Right kidney (tissue), 1 donor: ENCODE measurements around the gene SLC30A10.
"Not testable (repeated sequence)": the region's sequence is repeated elsewhere in the genome, so short reads cannot be mapped to it uniquely, and the experiment has no call there.

Source experiments
- DNase-seq: peaks from one replicate; pipeline ENCODE4 v3.0.0-alpha.2; 2016

Gene SLC30A10

GRCh38 chr1:219927298-219927955 lies 930 bp downstream of the SLC30A10 start:
- DNase-seq: no peak

GRCh38 chr1:219926363-219926998 lies 1.9 kb downstream of the SLC30A10 start:
- DNase-seq: no peak

GRCh38 chr1:219924342-219924741 lies 4.0 kb downstream of the SLC30A10 start:
- no peak for DNase-seq

GRCh38 chr1:219917851-219918466 lies 10.4 kb downstream of the SLC30A10 start:
- no peak for DNase-seq

GRCh38 chr1:219917281-219917680 lies 11.1 kb downstream of the SLC30A10 start:
- DNase-seq: no peak

GRCh38 chr1:219916257-219916656 lies 12.1 kb downstream of the SLC30A10 start:
- no peak for DNase-seq

- DNase-seq: no peak
Measured at GRCh38 chr1:219913005-219913770, 15.2 kb downstream of the SLC30A10 start.

GRCh38 chr1:219910716-219911115 lies 17.6 kb downstream of the SLC30A10 start:
- DNase-seq: no peak

GRCh38 chr1:219909476-219909875 lies 18.9 kb downstream of the SLC30A10 start:
- no peak for DNase-seq

- DNase-seq: no peak
Measured at GRCh38 chr1:219908170-219908569, 20.2 kb downstream of the SLC30A10 start.

GRCh38 chr1:219907772-219908070 lies 20.6 kb downstream of the SLC30A10 start:
- DNase-seq: no peak

GRCh38 chr1:219906924-219907771 lies 21.2 kb downstream of the SLC30A10 start:
- DNase-seq: no peak

GRCh38 chr1:219906565-219906923 lies 21.8 kb downstream of the SLC30A10 start:
- DNase-seq: not testable (repeated sequence)

GRCh38 chr1:219905524-219905923 lies 22.8 kb downstream of the SLC30A10 start:
- DNase-seq: no peak

- no peak for DNase-seq
Measured at GRCh38 chr1:219904934-219905333, 23.4 kb downstream of the SLC30A10 start.

- DNase-seq: no peak
Measured at GRCh38 chr1:219903353-219903871, 24.9 kb downstream of the SLC30A10 start.

GRCh38 chr1:219902951-219903350 lies 25.4 kb downstream of the SLC30A10 start:
- DNase-seq: no peak

GRCh38 chr1:219900882-219901281 lies 27.5 kb downstream of the SLC30A10 start:
- DNase-seq: no peak

GRCh38 chr1:219900201-219900600 lies 28.2 kb downstream of the SLC30A10 start:
- DNase-seq: no peak

GRCh38 chr1:219898375-219898774 lies 30.0 kb downstream of the SLC30A10 start:
- DNase-seq: no peak

GRCh38 chr1:219897914-219898313 lies 30.4 kb downstream of the SLC30A10 start:
- no peak for DNase-seq

- not testable (repeated sequence) for DNase-seq
Measured at GRCh38 chr1:219892271-219892670, 36.1 kb downstream of the SLC30A10 start.
